Skin epidermis (tissue), 12 donors: ENCODE data around the gene SLFN13.
"Not testable (repeated sequence)": the region's sequence is repeated elsewhere in the genome, so short reads cannot be mapped to it uniquely, and the experiment has no call there.

ENCODE experiments used
- H3K27ac ChIP-seq, 21 experiments: fragments of 200-600 bp; sonication (generic) in 11 of 21; one replicate each; pipeline ENCODE4 v1.5.0; 2020; ENCODE audit warnings: mild to moderate bottlenecking in 3 of 21, inconsistent platforms in 2 of 21, moderate library complexity in 2 of 21
- H3K4me3 ChIP-seq, 7 experiments: fragments of 200-600 bp; sonication (generic) in 2 of 7; one replicate each; pipeline ENCODE4 v1.5.0; 2020; ENCODE audit warnings: inconsistent platforms in 2 of 7, mild to moderate bottlenecking in 2 of 7, moderate library complexity in 1 of 7

The SLFN13 gene

DNA sequence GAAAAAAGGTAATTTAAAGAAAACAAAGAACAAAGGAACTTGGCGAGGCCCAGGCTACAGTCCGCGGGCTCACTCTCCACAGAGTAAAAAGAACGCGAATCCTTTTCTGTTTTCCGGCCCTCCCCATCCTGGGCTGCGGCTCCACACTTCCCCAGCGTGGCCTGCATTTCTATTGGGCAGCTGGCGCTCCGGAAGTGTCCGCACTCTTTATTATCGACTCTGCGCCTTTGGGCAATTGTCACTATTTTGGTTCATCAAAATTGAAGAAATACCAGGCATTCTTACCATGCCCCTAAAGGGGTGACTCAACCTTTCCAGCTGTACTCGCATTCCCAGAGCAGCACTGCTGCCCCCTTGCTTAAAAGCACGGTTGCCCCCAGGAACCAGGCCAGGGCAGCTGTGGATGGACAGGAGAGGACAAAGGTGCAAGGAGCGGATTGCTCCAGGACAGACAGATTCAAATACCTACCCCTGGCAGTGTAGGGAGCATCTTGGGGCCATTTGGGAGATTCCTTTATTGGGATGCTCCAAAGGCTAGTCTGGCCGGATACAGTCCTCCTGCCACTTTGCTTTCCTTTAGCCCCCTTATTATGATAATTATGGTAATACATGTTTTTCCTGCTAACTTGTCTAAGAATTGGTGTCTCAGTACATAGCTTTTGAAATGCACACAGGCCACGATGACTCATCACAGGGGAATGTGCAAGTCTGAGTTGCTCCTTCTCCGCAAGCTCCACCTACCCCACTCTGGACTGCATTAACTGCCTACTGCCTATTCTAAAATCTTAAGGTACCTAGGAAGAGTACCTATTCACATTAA is 15.3 kb downstream of the SLFN13 start:
- H3K4me3 ChIP-seq = peak overlapping the region; percentile 47 to 66 (median 50)
- H3K27ac ChIP-seq = peak overlapping the region; percentile 49 to 96 (median 85)

DNA sequence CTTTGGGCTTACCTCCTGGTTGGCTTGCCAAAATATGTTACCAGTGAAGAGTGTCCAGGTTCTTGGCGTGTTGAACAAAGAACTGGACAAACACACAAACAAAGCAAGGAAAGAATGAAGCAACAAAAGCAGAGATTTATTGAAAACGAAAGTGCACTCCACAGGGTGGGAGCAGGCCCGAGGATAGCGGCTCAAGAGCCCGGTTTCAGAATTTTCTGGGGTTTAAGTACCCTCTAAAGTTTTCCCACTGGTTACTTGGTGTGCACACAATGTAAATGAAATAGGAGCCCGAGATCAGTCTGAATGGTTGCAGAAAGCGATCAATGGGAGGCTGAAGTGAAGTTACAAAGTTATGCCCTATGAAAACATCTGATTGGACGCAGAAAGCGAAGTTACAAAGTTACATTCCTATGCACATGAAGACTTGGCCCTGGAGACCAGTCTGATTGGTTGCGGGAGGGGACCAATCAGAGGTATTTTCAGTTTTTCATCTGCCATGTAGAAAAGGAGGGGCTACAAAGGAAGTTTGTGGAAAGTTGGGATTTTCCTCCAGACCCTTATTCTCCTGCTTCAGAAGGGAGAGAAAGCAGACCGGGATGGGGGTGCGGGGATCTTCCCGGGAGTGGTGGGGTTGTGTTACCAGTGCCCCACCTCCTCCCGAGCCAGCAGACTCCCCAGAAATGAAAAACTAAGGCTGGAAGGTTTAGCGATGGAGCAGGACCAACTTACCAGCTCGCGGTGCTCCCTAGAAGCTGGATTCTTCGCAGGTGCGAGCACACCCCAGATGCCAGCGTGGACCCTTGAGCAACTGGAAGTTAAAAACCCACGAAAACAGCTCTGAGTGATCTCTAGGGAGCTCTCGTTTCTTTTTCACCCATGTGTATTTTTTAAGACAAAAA is 16.1 kb downstream of the SLFN13 start, which contains the start of gene SLFN12:
Gene SLFN12, minus strand, starts transcription at position 325 of the 899 bp plus-strand sequence. CDS start 9,472 bp downstream, outside the sequence.
- Histone ChIP-seq H3K27ac (peak within 1 kb of the TSS; percentile 49 to 96 (median 85)), H3K4me3 (peak within 1 kb of the TSS; percentile 47 to 66 (median 50))

- no peak overlapping the region for H3K27ac ChIP-seq
- H3K4me3 ChIP-seq = no peak overlapping the region
Measured at GRCh38 chr17:35429702-35430101, 18.9 kb downstream of the SLFN13 start.

DNA sequence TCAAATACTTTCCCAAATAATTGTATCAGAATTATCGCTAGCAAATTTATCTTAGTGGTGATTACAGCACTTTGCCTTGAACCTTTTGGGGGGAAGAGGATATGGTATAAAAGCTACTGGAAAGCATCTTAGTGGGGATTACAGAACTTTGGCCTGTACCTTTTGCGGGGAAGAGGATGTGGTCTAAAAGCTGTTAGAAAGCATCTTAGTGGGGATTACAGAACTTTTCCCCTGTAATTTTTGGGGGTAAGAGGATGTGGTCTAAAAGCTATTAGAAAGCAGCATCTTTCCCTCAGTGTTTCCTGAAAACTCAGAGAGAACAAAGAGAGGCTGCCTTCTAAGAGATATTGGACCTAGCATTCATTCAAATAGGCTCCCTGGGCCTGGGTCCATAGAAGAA is 20.3 kb downstream of the SLFN13 start:
- H3K27ac ChIP-seq = no peak overlapping the region
- no peak overlapping the region for H3K4me3 ChIP-seq

DNA sequence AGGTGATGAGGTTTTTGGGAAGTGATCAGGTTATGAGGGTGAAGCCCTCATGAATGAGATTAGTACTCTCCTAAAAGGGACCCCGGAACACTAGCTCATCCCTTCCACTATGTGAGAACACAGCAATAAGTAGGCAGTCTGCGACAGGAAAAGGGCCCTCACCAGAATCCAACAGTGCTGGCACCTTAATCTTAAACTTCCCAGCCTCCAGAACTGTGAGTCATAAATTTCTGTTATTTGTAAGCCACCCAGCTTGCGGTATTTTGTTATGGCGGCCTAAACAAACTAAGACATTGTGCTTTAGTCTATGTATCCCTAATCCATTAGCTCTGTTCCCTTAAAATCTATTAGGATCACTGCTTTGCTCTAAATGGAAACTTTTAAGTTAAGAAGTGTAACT is 24.8 kb downstream of the SLFN13 start:
- H3K27ac ChIP-seq = no peak overlapping the region
- no peak overlapping the region for H3K4me3 ChIP-seq

DNA sequence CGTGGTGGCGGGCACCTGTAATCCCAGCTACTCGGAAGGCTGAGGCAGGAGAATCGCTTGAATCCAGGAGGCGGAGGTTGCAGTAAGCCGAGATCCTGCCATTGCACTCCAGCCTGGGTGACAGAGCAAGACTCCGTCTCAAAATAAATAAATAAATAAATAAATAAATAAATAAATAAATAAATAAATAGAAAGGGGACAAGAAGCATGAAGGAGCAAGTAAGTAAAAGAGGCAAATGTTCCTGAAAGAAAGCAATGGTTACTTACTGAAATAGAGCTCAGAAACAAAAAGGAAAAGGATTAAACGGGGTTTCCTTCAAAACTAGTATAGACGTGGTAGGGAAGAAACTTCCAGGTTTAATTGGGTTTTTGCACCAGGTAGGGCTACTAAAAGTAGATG is 27.5 kb downstream of the SLFN13 start:
- H3K27ac ChIP-seq, H3K4me3 ChIP-seq: not testable (repeated sequence)

GRCh38 chr17:35416659-35417058 is 31.9 kb downstream of the SLFN13 start:
- H3K4me3 ChIP-seq = no peak overlapping the region
- no peak overlapping the region for H3K27ac ChIP-seq

DNA sequence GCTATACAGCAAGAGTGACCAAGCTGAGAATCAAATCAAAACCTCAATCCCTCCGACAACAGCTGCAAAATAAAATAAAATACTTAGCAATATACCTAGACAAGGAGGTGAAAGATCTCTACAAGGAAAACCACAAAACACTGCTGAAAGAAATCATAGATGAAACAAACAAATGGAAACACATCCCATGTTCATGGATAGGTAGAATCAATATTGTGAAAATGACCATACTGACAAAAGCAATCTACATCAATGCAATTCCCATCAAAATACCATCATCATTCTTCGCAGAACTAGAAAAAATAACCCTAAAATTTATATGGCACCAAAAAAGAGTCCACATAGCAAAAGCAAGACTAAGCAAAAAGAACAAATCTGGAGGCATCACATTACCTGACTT is 33.9 kb downstream of the SLFN13 start:
- H3K4me3 ChIP-seq, H3K27ac ChIP-seq: not testable (repeated sequence)

DNA sequence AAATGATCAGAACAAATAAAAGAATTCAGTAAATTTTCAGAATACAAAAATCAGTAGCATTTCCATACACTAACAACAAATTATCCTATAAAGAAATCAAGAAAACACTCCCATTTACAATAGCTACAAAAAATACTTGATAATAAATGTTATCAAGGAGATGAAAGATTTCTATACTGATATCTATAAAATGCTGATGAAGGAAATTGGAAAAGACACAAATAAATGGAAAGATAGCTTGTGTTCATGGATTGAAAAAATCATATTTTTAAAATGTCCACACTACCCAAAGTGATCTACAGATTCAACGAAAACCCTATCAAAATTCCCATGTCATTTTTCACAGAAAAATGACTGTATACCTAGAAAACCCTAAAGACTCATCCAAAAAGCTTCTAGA is 34.3 kb downstream of the SLFN13 start:
- Histone ChIP-seq H3K4me3 (no peak overlapping the region), H3K27ac (no peak overlapping the region)

DNA sequence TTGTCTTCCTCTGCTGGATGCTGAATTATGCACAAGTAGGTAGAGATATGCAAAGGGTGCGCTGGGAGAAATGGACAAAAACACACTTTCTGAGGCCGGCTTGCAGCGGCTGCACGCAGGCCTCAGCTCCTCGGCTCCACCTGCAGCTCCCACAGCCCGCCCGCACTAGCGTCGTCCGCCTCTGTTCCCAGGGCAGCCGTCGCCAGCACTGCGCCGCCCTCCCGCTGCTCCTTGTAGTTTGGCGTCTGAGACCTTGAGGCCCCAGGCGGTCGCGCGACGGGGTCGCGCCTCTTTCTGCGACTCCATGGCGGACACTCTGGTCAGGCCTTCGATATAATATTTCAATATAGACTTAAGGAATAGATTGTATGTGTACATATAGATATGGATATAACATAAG is 41.0 kb downstream of the SLFN13 start:
- Histone ChIP-seq H3K4me3 (no peak overlapping the region), H3K27ac (no peak overlapping the region)

DNA sequence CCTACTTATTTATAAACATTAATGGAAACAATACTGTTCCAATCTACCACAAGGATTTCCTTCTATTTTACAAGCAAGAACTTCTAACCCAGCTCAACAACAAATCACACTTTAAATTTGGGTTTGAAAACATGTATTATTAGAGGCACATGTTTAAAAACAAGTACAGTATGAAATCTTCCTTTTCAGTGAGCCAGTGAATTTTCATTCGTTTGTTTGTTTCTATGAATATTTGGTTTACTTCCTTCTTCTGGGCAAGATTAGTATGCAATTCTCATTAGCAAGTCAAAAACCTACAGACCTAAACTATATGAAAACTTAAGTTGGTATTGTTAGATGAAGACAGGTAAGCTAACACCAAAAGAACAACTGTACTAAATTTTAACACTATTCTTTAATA is 42.0 kb downstream of the SLFN13 start:
- H3K27ac ChIP-seq = no peak overlapping the region

DNA sequence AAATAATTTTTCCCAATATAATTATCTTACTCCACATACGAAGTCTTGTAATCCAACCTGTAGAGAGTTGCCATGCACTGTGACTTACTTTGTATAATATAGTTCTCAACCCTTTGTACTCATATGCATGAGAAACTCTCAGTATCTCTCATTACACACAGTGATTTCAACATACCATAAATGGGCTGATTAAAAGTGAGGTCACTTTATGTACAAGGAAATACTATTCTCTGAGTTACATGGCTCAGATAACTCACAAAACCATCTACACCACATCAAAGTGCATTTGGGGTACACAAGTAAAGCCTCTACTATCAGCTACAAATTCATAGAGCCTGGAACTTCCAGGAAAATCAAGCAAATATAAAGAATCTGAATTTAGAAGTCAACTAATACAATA is 44.2 kb downstream of the SLFN13 start:
- no peak overlapping the region for H3K27ac ChIP-seq
- H3K4me3 ChIP-seq = no peak overlapping the region

More for the DNA sequence above, 42.0 kb downstream of the SLFN13 start:
- H3K4me3 ChIP-seq = no peak overlapping the region

DNA sequence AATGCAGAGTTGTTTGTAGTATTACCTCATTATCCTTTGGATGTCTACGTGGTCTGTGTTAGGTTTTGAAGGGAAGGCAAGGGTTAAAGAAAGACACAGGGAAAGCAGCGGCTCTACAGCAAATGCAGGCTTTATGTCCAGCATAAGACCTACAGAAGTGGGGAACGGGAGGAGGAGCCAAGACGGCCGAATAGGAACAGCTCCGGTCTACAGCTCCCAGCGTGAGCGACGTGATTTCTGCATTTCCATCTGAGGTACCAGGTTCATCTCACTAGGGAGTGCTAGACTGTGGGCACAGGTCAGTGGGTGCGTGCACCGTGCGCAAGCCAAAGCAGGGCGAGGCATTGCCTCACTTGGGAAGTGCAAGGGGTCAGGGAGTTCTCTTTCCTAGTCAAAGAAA is 54.8 kb downstream of the SLFN13 start:
- H3K4me3 ChIP-seq, H3K27ac ChIP-seq: not testable (repeated sequence)

DNA sequence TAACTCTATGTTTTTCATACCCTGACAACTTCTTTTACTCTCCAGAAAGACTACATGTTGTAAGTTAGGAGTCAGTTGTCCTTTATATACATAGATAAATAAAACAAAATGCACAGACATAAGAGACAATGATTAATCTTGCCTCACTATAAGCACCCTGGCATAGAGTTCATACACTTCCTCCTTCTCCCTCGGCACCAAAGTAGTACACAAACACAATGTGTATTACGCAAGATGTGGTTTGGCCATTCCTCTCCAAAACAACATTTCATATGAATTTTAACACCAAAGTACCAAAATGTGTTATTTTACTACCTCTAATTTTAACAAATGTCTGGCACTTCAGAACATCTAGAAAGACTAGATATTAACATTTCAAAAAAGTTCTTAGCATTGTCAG is 57.9 kb downstream of the SLFN13 start:
- Histone ChIP-seq H3K4me3 (no peak overlapping the region), H3K27ac (no peak overlapping the region)

DNA sequence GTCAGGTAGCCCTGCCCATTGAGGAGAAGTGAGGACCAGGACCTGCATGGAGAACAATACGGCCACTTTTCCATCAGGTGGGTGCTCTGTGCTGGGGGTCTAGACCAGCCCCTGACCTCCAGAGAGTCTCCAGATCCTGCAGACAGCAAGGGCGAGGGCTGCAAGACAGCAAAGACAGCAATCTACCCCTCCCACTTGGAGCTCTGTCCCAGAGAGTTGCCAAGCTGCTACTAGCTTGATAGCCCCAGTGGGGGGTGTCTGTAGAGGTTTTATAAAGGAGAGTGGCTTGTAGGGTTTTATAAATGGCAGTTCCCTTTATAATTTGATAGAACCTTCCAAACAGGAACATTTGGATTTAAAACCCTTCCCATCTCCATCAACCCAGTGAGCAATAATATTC is 58.4 kb downstream of the SLFN13 start:
- no peak overlapping the region for H3K4me3 ChIP-seq
- H3K27ac ChIP-seq = no peak overlapping the region

DNA sequence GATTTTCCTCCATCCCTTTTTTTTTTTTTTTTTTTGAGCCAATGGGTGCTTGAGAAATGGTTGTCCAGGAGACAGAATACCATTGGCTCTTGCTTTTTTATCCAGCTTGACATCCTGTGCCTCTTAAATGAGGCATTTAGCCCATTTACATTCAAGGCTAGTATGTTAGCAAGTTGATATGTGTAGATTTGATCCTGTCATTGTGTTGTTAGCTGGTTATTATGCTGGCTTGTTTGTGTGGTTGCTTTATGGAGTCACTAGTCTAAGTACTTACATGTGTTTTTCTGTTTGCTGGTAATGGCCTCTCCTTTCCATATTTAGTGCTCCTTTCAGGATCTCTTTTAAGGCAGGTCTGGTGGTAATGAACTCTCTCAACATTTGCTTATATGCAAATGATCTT is 61.1 kb downstream of the SLFN13 start:
- H3K4me3 ChIP-seq = no peak overlapping the region
- H3K27ac ChIP-seq = no peak overlapping the region
